T-helper 2 cell treated with Interferon-gamma antibody and Interleukin-4, amounts not matched to agents 100 ng/mL and 5 ng/mL, for 36 hours (primary cell): ENCODE results near the gene YBX1. TPM values are rescaled to one million over a fixed set of nuclear protein-coding genes. Genes with fewer than 3 reads are reported as not detected.
"Not testable (repeated sequence)": the region's sequence is repeated elsewhere in the genome, so short reads cannot be mapped to it uniquely, and the experiment has no call there.

Source experiments
- intact Hi-C: fragments of 100-400 bp; cut with micrococcal nuclease; formaldehyde crosslinking; loops from one replicate; pipeline ENCODE4 v1.15.1; 2023
- total RNA-seq: library from RNA; stranded (reverse); gene quantifications from 2 replicates; pipeline ENCODE4 v1.2.3, GENCODE V29; 2022

Gene YBX1
- total RNA-seq, 1 donor from 2014 or later, result 596 TPM

DNA sequence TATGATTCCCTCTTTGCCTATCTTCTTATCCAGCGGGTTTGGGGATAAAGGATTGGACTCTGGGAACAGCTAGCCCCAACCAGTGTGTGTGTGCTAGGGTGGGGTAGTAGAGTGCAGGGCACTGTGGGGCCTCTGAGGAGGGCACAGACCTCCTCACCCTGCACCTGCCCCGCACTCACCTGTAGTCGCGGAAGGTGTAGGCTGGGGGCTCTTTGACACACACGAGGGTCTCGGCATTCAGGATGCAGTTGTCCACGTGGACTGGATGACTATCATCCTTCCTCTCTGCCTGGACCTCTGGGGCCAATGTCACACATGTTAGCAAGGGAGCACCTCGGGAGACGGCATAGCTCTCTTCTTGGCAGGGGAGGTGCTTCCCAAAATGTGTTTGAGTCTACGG, 65.8 kb downstream of the YBX1 start:
- intact Hi-C loops, result no loop called here

DNA sequence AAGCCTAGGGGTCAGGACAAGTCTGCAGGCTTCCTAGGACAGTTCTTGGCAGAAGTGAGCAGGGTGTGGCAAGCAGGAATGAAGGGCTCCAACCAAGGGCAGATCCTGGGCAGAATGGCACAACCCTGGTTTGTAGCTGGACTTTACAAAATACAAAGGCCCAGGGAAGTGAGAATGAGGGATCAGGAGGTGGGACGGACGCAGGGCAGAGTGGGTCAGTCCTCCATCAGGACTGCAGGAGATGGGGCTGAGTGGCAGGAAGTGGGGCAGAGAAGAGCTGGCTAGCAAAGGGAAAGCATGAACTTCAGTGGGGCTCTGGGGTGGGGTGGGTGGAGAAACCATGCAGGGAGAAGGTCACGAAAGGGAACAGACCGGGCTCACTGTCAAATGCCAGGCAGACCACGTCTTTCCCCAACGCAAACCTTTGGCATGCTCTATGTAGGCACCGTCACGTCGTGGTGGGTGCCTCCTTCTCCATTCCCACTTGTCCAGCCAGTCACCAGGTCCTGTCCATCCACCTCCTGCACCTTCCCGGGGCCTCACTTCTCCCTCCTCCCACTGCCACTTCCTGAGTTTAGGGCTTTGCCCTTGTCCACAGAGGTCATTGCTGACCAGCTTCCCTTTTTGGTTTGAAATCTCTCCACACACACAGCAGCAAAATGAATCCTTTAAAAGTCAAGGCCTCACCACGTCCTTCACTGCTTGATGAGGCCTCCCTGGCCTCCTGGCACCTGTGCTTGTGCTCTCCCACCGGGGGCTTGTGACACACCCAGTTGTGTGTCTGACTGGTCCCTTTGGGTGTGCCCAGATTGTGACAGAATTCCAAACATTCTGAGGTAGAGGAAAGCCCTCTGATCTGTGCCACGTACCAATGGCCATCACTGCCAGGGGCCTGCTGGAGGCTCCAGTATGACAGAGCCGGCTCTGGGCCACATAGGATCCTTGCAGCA, 66.5 kb downstream of the YBX1 start:
- intact Hi-C loops, result no loop called here

DNA sequence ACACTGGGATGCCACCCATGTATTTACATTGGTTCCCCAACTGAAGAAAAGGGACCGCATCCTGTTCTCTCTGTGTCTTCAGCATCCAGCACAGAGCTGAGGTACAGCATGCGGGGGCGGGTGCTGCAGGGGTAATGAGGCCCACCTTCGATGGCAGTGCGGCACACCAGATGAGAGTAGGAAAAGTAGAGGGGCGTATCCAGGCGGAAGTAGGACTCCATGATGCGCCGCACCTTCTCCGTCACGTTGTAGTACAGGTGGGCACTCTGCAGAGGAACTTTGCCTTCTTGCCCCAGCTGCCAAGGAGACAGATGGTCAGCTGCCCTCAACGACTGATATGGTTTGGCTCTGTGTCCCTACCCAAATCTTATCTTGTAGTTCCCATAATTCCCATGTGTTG, 67.8 kb downstream of the YBX1 start:
- intact Hi-C loops, result no loop called here

DNA sequence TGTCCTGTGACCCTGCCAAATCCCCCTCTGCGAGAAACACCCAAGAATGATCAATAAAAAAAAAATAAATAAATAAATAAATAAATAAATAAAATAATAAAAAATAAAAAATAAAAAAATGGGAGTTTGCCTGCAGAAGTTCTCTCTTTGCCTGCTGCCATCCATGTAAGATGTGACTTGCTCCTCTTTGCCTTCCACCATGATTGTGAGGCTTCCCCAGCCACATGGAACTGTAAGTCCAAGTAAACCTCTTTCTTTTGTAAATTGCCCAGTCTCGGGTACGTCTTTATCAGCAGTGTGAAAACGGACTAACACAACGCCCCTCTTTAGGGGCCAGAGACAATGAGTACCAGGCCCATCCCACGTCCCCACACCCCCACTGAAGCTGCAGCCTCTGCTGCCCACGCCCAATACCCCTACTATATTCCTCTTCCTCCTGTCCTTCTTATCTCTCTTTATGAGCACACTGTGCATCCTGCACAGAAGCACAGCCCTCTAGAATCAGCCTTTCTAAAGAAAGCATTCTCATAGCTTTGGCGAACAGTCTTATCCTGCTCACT, 69.4 kb downstream of the YBX1 start:
- intact Hi-C loops, result not testable (repeated sequence)

DNA sequence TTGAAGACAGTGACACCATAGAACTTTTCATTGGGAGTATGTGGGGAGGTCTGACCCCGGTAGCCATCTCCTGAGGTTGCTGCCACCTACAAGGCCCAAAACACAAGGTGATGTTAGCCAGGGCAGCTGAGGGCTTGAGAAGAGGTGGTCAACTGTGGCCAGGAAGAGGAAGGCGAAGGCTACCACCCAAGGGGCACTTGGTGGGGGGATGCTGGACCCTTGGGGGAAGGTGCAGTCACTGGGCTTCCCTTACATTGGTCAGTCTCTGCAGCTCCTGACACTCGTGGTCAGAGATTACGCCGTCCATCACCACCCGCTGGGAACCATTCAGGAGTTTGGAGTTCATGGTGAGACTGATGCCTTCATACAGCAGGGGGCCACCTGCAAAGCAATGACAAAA, 70.1 kb downstream of the YBX1 start:
- intact Hi-C loops, result no loop called here

DNA sequence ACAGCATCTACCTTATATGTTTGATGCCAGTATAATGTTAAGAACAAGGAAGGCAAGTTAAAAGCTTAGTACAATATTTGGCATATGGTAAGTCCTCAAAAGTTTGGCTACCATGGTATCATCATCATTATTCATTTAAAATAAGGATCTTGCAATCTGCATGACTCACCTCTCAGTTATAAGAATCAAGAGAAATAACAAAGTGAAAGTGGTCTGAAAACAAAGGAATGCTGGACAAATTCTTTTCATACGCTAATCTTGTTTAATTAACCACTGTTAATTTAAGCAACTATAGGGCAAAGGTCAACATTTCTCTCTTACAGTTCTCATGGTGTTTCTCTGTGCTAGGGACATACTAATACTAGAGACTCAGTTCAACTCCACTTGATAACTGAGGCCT, 70.9 kb downstream of the YBX1 start:
- intact Hi-C loops, result no loop called here

Other genes starting within 250 kb of the YBX1 start
- gene ZMYND12, start 226.4 kb upstream of the YBX1 start, total RNA-seq, result not detected in 2 replicates
- gene PPCS, start 225.9 kb upstream of the YBX1 start, total RNA-seq, result 39.0 and 50.7 TPM in 2 replicates
- gene CCDC30, start 219.1 kb upstream of the YBX1 start, total RNA-seq, result 1.7 and 2.2 TPM in 2 replicates
- 84.9 and 92.5 TPM in 2 replicates for gene PPIH, start 24.0 kb upstream of the YBX1 start, total RNA-seq
- not detected in 2 replicates for gene CLDN19, start 57.8 kb downstream of the YBX1 start, total RNA-seq
- 38.1 and 39.3 TPM in 2 replicates for gene P3H1, start 84.6 kb downstream of the YBX1 start, total RNA-seq
- 7.0 and 8.7 TPM in 2 replicates for gene C1orf50, start 84.8 kb downstream of the YBX1 start, total RNA-seq
- 0.11 and 0.23 TPM in 2 replicates for gene TMEM269, start 102.6 kb downstream of the YBX1 start, total RNA-seq
- gene ERMAP, start 134.7 kb downstream of the YBX1 start, total RNA-seq, result 6.7 and 7.4 TPM in 2 replicates
- gene SVBP, start 135.0 kb downstream of the YBX1 start, total RNA-seq, result 16.0 TPM in 2 replicates
- gene ZNF691, start 164.2 kb downstream of the YBX1 start, total RNA-seq, result 9.6 and 9.9 TPM in 2 replicates